Suprapubic skin (tissue), 4 donors: ENCODE results near the gene INO80E. TPM values are rescaled to one million over a fixed set of nuclear protein-coding genes. Genes with fewer than 3 reads are reported as not detected.
"Not testable (repeated sequence)": the region's sequence is repeated elsewhere in the genome, so short reads cannot be mapped to it uniquely, and the experiment has no call there.

Experiments used
- DNase-seq, 2 donors: peaks; one replicate each; pipeline ENCODE4 v3.0.0-alpha.2; 2019; ENCODE audit warnings: low spot score in 2 of 2
- H3K27ac ChIP-seq: fragments of 200-600 bp; sonication (generic); one replicate; pipeline ENCODE4 v1.5.1; 2019
- H3K27me3 ChIP-seq: fragments of 200-600 bp; sonication (generic); one replicate; pipeline ENCODE4 v1.5.1; 2019
- H3K36me3 ChIP-seq: fragments of 200-600 bp; sonication (generic); one replicate; pipeline ENCODE4 v1.5.1; 2019
- H3K4me1 ChIP-seq: fragments of 200-600 bp; sonication (generic); one replicate; pipeline ENCODE4 v1.5.1; 2019
- H3K4me3 ChIP-seq: fragments of 200-600 bp; sonication (generic); one replicate; pipeline ENCODE4 v1.5.1; 2019; ENCODE audit warnings: mild to moderate bottlenecking
- H3K9me3 ChIP-seq: fragments of 200-600 bp; sonication (generic); one replicate; pipeline ENCODE4 v1.5.1; 2019
- EP300 ChIP-seq: sonication (generic); formaldehyde crosslinking; IDR thresholded peaks from one replicate; pipeline ENCODE4 v1.6.1; 2017; ENCODE audit warnings: antibody characterized with exemption
- POLR2A ChIP-seq, 2 donors: fragments of 450-650 bp; IDR thresholded peaks; one replicate each; pipeline ENCODE4 v1.6.1; 2017; ENCODE audit warnings: antibody characterized with exemption in 2 of 2, mild to moderate bottlenecking in 2 of 2, moderate library complexity in 2 of 2
- POLR2AphosphoS5 ChIP-seq, 3 donors: sonication (generic); formaldehyde crosslinking; IDR thresholded peaks; one replicate each; pipeline ENCODE4 v1.6.1; 2017; ENCODE audit warnings: antibody characterized with exemption in 3 of 3
- WGBS: methylation state at CpG from one replicate; pipeline ENCODE4 v1.1.5; 2018; 5-methylcytosine and 5-hydroxymethylcytosine counted together
- total RNA-seq, 4 donors: library from RNA; depleted of rRNA; stranded (reverse); fragments of >200 nt; gene quantifications; one replicate each; pipeline ENCODE4 v1.1.0, GENCODE V29; 2016
- TF ChIP-seq, protein P1 (sequence below), 2 donors: fragments of 200-600 bp in 1 of 2; fragments of 450-650 bp in 1 of 2; sonication (generic) in 1 of 2; IDR thresholded peaks; one replicate each; pipeline ENCODE4 v1.5.1; 2016 to 2019; ENCODE audit warnings: antibody characterized with exemption in 2 of 2, mild to moderate bottlenecking in 1 of 2, moderate library complexity in 1 of 2

INO80E gene
- total RNA-seq, 4 donors from 2014 or later, result 48.2 to 58.7 (median 51.0) TPM

DNA sequence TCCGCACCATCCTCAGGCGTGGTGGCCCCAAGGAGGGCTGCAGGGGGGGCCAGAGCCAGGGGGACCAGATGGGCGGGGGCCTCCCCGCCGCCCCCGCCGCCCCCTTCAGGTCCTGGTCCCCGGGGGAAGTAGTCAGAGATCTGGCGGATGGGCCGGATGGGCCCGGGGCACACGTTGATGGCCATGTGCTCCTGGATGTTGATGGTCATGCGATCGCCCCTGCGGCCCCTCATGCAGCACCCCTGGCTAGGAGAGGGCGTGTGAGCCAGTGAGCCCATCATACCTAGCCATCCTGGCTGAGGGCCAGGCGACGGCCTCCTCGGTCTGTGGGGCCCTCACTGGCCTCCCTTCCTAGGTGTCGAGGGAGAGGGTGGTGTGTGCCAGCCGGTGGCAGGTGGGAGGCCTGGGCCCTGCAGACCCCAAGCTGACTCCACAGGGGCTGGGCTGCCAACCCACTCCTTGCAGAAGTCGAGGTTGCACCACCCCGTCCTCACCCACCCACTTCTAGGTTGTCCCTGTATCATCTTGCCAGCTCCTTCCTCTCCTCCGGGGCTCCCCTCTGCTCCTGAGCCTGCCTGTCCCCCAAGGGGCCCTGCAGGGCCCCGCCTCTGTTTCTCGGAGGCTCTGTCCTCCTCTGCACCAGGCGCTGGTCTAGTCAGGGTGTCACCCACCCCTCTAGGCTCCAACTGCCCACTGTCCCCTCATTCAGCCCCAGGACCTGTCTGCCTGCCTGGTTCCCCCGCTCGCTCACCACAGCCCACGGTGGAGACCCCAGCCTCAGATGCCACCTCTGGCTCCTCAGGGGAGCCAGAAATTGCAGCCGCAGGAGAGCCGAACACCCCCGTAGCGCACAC lies 14.2 kb downstream of the INO80E start:
- Histone ChIP-seq H3K27me3 (peaks cover 40% of the 10 kb centered on the region), H3K27ac (no peak overlapping the region), H3K4me1 (peaks cover 25% of the 10 kb centered on the region), H3K9me3 (no peaks in the 10 kb centered on the region), H3K36me3 (no peaks in the 10 kb centered on the region), H3K4me3 (peak overlapping the region; percentile 58)
- DNase-seq, result no peak
- WGBS, result 0% methylated on average over 3 of the region's 34 CpGs
- no peak for TF ChIP-seq POLR2AphosphoS5 (IDR thresholded peaks at IDR 0.05)
- TF ChIP-seq POLR2A (IDR thresholded peaks at IDR 0.05), result no peak
- TF ChIP-seq, protein P1, sequence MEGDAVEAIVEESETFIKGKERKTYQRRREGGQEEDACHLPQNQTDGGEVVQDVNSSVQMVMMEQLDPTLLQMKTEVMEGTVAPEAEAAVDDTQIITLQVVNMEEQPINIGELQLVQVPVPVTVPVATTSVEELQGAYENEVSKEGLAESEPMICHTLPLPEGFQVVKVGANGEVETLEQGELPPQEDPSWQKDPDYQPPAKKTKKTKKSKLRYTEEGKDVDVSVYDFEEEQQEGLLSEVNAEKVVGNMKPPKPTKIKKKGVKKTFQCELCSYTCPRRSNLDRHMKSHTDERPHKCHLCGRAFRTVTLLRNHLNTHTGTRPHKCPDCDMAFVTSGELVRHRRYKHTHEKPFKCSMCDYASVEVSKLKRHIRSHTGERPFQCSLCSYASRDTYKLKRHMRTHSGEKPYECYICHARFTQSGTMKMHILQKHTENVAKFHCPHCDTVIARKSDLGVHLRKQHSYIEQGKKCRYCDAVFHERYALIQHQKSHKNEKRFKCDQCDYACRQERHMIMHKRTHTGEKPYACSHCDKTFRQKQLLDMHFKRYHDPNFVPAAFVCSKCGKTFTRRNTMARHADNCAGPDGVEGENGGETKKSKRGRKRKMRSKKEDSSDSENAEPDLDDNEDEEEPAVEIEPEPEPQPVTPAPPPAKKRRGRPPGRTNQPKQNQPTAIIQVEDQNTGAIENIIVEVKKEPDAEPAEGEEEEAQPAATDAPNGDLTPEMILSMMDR (IDR thresholded peaks at IDR 0.05), result no peak
- no peak for TF ChIP-seq EP300

DNA sequence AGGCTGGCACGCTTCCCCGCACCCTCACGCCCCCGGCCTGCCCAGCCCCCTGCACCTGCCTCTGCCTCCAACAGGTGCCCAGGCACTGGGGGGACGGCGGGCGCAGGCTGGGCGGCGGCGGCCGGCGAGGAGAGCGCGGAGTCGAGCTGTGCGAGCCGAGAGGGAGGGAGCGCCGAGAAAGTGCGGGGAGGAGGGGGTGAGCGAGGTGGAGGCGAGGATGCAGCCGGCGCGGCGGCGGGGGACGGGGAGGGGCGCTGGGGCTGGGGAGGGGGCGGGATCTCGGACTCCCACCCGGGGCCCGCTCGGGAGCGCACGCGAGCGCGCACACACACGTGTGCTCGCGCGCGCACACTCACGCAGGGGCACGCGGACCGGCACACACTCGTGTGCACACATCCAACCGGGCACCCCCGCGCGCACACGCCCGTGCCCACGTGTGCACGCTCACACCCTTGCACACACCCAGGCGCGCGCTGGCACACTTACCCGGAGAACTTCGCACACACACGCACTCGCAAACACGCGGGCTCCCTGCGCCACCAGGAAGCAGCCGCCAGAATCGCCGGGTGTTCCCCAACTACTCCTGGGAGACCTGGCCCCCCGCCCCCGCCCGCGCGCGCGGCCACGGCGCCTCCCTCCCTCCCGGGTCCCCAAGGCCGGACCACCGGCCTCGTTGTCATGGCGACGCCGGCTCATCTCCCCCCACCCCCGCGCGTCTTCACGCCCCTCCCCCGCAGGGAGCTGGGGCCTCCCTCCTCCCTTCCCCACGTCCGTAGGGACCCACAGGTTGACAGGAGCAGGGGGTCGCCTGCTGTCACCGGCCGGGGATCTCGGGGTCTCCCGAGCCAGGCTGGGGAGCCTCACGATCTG lies 15.0 kb downstream of the INO80E start, which contains the start of gene DOC2A:
DOC2A (minus strand) TSS at position 184 of the 870 bp plus-strand sequence. CDS start 805 bp downstream, outside the sequence.
- no peak for TF ChIP-seq EP300
- no peak for TF ChIP-seq POLR2A (IDR thresholded peaks at IDR 0.05)
- TF ChIP-seq, protein P1 (IDR thresholded peaks at IDR 0.05), result no peak
- TF ChIP-seq POLR2AphosphoS5 (IDR thresholded peaks at IDR 0.05), result no peak
- DNase-seq, result no peak
- H3K4me1 ChIP-seq, result peaks cover 25% of the 10 kb centered on the region
- H3K27me3 ChIP-seq, result peaks cover 40% of the 10 kb centered on the region
- H3K9me3 ChIP-seq, result no peaks in the 10 kb centered on the region
- no peak within 1 kb of the TSS for H3K27ac ChIP-seq
- peak within 1 kb of the TSS; percentile 58 for H3K4me3 ChIP-seq
- 0% methylated on average over 21 of the region's 99 CpGs for WGBS
- no peaks in the 10 kb centered on the region for H3K36me3 ChIP-seq

DNA sequence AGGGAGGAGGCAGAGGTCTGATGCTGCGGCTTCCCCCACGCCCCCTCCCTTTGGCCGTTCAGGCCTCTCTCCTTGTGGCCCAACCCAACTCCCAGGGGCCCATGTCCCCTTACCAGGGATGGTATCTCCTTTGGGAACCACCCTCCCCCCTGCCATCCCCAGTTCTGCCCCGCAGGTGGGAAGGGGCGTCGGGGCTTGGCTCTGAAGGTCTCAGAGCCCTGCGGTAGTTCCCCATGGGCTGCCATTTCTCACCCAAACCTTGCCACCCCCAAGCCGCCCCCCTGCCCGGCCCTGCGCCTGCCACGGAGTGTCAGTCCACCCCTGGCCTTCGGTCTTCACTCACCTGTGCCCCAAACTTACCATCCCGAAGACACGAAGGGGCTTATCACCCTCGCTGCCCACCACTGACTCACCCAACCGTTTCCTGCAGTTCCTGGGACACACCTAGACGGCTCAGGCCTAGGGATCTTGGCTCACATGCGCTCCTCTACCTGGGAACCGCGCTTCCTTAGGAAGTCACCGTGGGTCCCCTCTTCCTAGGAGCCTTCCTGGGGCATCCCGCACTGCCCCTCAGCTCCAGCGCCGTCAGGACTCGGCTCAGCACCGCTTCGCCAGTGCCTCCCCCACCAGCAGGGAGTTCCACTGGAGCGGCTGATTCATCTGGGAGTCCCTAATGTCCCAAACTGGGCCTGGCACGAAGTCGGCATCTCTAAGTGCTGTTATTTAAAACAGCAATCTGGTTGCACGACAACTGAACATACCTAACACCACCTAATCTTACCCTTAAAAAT lies 15.9 kb downstream of the INO80E start:
- H3K9me3 ChIP-seq, result no peaks in the 10 kb centered on the region
- 21% methylated on average over 22 of the region's 31 CpGs for WGBS
- no peak for DNase-seq
- H3K4me3 ChIP-seq, result peak overlapping the region; percentile 58
- H3K27me3 ChIP-seq, result peaks cover 40% of the 10 kb centered on the region
- H3K4me1 ChIP-seq, result peaks cover 25% of the 10 kb centered on the region
- TF ChIP-seq POLR2AphosphoS5 (IDR thresholded peaks at IDR 0.05) (no peak), POLR2A (IDR thresholded peaks at IDR 0.05) (no peak), EP300 (no peak)
- TF ChIP-seq, protein P1 (IDR thresholded peaks at IDR 0.05), result no peak
- H3K27ac ChIP-seq, result no peak overlapping the region
- no peaks in the 10 kb centered on the region for H3K36me3 ChIP-seq

DNA sequence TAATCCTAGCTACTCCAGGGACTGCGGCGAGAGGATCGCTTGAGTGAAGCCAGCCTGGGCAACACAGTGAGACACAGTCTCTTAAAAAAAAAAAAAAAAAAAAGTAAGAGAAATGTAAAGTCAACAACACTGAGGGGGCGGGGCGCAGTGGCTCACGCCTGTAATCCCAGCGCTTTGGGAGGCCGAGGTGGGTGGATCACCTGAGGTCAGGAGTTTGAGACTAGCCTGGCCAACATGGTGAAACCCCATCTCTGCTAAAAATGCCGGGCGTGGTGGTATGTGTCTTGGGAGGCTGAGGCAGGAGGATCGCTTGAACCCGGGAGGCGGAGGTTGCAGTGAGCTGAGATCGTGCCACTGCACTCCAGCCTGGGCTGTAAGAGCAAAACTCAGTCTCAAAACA lies 16.6 kb downstream of the INO80E start:
- H3K4me3 ChIP-seq, H3K27ac ChIP-seq, DNase-seq, H3K36me3 ChIP-seq, H3K9me3 ChIP-seq: not testable (repeated sequence)
- peaks cover 25% of the 10 kb centered on the region for H3K4me1 ChIP-seq
- WGBS, result 81% methylated on average over 14 of the region's 14 CpGs
- H3K27me3 ChIP-seq, result peaks cover 40% of the 10 kb centered on the region
- TF ChIP-seq, protein P1 (IDR thresholded peaks at IDR 0.05), result peak in 1 of 2 donors; percentile 4

DNA sequence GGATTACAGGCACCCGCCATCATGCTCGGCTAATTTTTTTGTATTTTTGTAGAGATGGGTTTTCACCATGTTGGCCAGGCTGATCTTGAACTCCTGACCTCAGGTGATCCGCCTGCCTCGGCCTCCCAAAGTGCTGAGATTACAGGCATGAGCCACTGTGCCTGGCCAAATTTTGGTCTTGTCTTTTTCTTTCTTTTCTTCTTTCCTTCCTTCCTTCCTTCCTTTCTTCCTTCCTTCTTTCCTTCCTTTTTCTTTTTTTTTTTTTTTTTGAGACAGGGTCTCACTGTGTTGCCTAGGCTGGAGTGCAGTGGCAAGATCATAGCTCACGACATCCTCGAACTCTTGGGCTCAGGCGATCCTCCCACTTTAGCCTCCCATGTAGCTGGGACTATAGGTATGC lies 19.4 kb downstream of the INO80E start:
- H3K4me3 ChIP-seq, H3K9me3 ChIP-seq, H3K27ac ChIP-seq, H3K36me3 ChIP-seq, DNase-seq: not testable (repeated sequence)
- Histone ChIP-seq H3K27me3 (peaks cover 20% of the 10 kb centered on the region), H3K4me1 (peaks cover 15% of the 10 kb centered on the region)
- WGBS, result 91% methylated on average over 7 of the region's 7 CpGs
